ENCODE results near the gene HES6.

DNA sequence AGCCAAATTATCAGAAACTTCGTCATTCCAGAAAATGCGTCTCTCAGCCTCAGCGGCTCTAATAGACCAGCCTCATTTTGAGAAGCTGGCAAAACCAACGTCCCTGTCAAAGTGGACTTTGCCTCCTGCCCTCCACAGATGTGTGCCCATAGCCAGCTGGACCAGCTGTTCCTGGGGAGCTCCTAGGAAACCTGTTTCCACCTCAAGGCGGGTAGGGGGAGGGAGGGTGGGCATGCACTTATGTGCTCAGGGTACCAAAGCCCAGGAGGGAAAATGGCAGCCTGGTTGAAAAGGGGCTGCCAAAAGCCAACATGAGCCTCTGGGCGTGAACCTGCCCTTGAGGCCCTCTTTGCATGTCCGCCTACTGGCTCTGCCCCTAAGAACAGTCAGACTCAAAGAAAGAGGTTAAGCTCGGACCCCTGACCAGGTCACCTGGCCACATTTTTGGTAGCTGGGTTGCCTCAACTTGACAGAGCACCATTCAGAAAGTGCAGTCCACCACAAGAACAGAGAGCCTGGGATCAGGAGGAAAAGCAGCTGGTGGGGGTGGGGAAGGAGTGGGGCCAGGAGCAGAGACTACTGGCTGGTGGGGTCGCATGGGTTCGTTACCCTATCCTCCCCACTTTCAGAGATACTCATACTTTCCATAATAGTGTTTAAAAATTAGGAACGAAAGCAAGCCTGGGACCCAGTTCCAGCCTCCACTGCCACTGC, 45.1 kb upstream of the HES6 start:
- TF ChIP-seq POLR2A (IDR thresholded peaks at IDR 0.05; ENCODE audit: low read length) (no peak), GATA1 (IDR thresholded peaks at IDR 0.05; ENCODE audit: low read depth, low read length) (no peak)
